Measurements from ENCODE around the gene SMIM35.

GRCh38 chr11:118098996-118099837, 12.5 kb upstream of the SMIM35 start:
- TF ChIP-seq CTCF (IDR thresholded peaks at IDR 0.05; ENCODE audit: low read depth, low read length, poor library complexity, severe bottlenecking) (no peak), EZH2phosphoT487 (IDR thresholded peaks at IDR 0.05; ENCODE audit: borderline replicate concordance, low read length) (no peak)

All from DOHH2 (cell line).